HPDE6-E6E7 (cell line): Measurements from ENCODE around the gene SLC25A44.

Experiments
- DNase-seq: peaks from one replicate; pipeline ENCODE4 v3.0.0; 2011; ENCODE audit warnings: missing footprints; ENCODE audit errors: extremely low spot score

Gene SLC25A44, protein sequence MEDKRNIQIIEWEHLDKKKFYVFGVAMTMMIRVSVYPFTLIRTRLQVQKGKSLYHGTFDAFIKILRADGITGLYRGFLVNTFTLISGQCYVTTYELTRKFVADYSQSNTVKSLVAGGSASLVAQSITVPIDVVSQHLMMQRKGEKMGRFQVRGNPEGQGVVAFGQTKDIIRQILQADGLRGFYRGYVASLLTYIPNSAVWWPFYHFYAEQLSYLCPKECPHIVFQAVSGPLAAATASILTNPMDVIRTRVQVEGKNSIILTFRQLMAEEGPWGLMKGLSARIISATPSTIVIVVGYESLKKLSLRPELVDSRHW

DNA sequence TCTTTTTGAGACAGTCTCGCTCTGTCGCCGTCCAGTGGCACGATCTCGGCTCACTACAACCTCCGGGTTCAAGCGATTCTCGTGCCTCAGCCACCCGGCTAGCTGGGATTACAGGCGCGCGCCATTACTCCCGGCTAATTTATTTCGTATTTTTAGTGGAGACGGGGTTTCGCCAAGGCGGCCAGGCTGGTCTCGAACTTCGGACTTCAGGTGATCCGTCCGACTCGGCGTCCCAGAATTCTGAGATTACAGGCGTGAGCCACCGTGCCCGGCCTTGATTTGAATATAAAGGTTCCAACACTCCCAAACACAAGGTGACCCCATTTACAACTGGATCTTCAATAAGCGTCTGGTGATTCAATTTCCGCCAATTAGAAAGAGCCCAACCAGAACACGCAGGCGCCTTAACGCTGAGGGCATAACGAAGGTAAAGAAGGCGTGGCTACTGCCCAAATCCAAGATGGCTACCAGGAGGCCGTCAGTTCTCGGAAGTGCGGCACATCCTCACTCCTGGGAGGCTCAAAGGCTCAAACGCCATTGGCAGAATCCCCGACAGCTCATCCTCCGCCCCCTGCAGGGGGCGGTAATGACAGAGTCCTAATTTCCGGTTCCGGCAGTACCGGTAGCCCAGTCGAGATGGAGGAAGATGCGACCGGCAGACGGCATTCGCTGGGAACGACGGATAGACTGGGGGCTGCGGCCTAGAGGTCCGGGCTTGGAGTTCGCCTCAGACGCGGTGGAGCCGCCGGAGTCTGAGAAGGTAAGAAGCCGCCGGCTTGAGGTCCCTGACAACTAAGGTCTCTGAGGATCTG is at the start of gene SLC25A44:
TSS of gene SLC25A44 (plus strand) at position 617 of the 812 bp plus-strand sequence. CDS start 5,744 bp downstream, outside the sequence.
- peak; percentile 94 for DNase-seq

DNA sequence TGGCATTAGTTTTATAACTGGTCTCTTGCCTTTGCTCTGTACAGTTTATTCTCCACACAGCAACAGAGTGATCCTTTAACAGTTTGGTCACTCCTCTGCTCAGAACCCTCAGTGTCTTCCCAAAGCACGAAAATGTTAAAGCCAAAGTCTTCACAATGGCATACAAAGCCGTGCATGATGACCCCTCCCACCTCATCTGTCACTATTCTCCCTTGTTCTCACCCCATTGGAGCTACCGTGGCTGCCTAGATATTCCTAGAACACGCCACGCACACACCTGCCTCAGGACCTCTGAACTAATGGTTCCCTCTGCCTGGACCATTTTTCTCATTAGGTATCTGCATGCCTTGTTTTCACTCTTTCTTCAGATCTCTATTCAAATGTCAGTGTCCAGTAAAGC is 49.2 kb upstream of the SLC25A44 start:
- no peak for DNase-seq

DNA sequence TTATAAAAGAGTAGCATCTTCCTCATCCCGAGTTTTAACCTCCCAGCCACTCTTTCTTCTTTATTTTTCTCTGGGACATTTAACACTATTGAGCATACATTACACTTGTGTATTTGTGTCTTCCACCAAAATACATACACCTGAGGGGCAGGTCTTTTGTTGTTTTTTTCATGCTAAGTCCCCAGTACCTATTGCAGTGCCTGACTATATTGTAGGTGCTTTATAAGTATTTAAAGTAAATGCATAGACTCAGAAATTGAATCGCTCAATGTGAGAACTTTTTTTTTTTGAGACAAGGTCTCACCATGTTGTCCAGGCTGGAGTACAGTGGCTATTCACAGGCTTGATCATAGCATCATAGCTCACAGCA is 48.3 kb upstream of the SLC25A44 start:
- DNase-seq, result no peak

DNA sequence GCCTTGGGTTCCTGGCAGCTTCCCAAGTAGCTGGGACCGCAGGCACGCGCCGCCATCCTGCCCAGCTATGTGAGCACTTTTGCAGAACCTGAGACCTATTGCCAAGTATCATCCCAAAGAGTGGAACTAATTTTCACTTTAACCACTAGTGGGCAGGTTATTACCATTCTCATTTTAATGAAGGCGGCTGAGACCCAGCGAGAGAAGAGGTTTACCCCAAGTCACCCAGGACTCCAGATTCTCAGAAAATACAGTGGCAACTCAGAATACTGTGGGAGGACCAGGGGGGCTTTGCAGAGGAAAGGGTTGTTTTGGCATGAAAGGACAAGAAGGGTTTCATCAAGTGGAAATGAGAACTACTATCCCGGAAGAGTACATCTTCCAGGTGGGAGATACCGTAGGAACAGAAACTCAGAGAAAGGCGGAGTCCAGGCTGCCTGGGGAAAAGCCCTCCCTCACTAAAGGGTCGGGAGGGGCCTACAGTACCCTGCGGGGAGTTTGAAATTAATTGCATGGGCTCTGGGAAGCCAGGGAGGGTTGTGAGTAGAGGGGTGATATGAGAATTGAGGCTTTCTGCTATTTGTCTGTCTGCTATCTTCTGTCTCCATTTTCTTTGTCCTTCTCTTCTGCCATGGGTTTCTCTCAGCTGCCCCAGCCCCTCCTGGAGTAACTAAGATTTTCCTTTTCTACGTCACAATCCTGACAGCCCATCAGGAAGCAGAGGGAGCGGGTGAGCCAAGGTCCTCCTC is 47.7 kb upstream of the SLC25A44 start:
- peak; percentile 70 for DNase-seq

DNA sequence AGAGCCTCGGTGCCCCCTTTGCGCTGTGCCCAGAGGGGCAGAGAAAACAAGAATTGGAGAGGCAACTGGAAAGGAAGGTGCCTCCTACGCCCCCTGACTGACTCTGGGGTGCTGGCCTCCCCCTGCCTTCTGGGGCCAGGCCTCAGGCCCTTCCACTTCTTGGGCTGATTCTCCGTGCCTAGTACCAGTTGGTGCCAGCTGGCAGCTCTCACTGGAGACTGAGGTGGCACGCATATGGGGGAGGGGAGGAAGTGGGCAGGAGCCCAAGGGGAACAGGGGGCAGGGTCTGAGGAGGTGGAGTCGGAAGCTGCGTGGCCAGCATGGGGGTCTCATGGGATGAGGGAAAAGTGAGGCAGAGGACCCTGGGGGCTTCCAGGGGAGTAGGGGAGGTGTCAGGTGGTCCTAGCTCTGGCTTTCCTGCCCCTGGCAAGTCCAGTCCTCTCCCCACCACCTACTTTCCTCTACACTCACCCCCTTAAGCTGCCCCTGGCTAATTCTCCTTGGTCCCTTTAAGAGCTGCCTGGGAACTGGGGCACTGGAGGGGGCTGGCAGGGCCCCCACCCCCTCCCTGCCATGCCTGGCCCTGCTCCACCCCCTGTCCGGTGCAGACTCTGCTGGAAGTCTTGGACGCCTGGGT is 47.0 kb upstream of the SLC25A44 start:
- DNase-seq, result no peak

DNA sequence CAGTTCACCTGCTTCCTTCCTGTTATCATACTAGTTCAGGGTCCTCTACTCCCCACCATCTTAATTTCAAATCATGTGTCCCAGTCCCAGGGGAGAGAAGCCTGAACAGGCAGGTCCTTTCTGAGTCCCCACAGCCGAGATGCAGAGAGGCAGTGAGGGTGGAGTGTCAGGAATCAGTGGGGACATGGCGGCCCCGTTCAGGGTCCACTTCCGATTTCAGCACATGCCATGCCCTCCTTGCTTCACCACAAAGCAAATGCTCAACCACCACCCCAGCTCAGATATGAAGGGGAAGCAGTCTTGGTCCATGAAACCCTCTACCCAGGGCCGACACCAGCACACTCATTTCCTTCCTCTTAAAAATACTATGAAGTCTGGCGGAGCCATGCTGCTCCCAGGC is 45.7 kb upstream of the SLC25A44 start:
- DNase-seq, result no peak

DNA sequence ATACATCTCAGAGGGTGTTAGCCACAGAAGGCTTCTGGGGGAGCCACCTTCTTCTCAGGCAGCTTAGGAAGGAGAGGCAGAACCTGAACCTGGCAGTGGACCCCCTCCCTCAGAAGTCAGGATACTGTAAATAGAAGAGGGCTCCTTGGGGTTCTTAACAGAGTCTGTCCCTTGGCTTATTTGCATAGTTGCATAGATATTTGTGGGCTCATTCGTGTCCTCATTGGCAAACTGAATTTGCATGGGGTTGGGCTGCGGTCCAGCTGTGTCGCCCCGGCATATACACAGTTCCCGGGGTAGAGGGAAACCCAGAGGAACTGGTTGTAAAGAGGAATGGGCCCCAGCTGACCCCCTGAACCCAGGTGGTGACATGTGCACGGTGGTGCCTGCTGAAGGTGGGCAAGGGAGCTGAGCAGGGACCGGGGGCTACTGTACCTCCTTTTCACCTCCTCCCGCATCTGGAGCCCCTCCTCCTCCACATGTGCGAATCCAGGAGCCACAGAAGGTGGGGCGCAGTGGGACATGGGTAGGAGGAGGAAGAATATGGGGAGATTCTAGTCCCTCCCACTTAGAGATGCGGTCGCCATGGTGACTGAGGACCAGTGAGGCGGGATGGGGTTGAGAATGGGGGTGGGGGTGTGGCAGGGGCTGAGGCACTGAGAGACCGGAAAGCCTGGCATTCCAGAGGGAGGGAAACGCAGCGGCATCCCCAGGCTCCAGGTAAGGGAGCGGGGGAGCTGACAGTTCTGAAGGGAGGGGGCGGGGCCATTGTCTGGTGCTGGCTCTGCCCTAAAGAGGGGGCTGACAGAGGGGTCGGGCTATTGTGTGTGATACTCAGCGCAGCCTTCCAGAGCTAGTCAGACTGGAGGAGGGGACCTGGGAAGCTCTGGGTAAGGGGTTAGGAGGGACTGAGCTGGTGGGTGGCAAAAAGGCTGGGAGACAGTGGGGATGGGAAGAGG is 44.3 kb upstream of the SLC25A44 start:
- DNase-seq, result no peak

DNA sequence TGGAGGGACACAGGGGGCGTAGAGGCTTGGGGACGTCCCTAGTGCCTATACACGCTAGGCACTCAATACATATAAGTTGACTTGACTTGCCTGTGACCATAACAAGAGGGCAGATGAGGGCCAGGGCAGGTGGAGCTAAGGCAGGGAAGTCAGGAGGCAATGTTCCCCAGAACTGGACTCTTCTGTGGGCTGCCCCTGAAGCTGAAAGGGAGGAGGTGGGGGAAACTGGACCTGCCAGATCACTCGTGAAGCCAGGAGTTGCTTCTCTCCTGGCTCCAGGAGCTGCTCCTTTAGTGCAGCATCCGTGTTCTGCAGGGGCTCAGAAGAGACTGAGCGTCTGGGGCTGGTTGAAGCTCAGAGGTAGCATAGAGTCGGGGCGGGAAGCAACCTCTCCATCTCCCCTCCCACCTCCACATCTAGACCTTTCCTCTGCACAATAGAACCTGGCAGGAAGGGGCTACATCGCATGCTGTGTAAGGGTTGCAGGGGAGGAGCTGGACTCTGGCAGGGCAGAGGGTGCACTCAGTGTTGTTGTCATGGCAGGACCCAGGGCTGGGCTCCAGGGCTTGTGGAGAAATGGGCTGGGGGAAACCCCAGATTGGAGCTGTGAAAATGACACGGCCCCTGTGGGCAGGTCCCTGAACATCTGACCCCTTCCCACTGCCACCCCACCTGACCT is 43.4 kb upstream of the SLC25A44 start:
- no peak for DNase-seq

DNA sequence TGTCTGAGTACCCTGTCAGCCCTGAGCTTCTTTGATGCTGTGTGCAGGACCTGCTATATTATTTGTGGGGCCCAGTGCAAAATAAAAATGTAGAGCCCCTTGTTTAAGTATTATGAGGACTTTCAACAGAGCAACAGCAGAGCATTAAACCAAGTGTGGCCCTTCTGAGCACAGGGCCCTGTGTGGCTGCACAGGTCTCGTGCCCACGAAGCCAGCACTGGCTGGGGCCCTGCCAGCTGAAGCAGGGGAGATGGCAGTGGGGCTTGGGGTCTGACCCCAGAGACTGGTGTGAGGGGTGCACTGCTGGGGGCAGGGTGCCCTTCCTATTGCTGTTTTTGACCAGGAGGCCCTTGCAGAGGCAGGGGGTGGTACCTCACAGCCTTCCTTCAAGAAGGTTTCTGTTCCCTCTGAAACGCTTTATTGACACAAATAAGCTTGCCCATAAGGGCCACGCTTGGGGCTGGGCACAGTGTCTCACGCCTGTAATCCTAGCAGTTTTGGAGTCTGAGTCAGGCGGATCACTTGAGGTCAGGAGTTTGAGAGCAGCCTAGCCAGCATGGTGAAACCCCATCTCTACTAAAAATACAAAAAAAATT is 42.7 kb upstream of the SLC25A44 start:
- DNase-seq, result no peak

DNA sequence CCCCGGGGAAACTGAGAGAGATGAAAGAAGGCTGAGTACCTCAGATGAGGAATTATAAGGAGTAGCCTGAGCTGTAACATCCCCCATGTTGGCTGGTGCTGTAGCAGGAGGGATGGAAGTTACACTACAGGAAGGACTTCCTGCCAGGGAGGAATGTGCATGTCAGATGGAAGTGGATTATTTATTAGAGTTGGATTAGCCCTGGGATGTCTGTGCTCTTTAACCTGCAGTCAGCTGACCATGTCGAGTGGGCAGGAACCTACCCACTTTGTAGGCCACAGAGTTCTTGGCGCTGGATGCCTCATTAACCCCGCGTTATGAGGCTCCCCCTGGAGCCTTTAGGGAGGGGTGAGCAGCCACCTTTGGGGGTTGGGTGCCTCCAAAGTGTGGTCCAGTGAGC is 41.3 kb upstream of the SLC25A44 start:
- DNase-seq, result no peak

DNA sequence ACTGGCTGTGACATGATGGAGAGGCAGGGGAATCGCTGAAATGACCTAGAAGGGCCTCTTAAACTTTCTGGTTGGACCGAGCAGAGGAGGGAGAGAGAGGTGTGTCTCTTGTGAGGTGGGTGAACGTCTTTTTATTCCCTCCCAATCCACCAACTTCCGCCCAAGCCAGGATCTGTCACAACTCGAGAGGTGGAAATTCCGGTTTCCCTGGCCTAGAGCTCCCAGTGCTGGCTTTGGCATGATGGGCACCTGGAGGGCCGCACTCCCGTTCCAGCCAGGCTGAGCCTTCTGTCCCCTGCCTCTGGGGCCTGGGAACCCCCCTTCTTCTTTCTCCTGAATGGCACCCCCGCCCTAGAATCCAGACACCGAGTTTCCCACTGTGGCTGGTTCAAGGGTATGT is 40.5 kb upstream of the SLC25A44 start, which contains the start of gene SEMA4A:
TSS of gene SEMA4A (plus strand) at position 224 of the 400 bp plus-strand sequence. CDS start 994 bp downstream, outside the sequence.
- peak; percentile 96 for DNase-seq

DNA sequence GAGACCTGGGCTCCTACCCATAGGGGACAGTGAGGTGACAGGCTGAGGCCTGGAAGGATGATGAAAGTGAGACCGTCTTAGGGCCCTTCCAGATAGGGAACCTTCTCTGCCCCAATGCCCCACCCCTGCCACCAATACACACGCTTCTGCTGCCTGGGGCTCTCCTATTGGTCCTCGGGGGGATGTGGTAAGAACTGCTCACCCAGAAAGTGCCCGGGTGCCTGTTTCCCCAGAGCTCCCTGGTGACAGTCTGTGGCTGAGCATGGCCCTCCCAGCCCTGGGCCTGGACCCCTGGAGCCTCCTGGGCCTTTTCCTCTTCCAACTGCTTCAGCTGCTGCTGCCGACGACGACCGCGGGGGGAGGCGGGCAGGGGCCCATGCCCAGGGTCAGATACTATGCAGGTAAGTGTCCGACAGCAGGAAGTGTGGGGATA is 39.6 kb upstream of the SLC25A44 start:
- DNase-seq, result no peak

DNA sequence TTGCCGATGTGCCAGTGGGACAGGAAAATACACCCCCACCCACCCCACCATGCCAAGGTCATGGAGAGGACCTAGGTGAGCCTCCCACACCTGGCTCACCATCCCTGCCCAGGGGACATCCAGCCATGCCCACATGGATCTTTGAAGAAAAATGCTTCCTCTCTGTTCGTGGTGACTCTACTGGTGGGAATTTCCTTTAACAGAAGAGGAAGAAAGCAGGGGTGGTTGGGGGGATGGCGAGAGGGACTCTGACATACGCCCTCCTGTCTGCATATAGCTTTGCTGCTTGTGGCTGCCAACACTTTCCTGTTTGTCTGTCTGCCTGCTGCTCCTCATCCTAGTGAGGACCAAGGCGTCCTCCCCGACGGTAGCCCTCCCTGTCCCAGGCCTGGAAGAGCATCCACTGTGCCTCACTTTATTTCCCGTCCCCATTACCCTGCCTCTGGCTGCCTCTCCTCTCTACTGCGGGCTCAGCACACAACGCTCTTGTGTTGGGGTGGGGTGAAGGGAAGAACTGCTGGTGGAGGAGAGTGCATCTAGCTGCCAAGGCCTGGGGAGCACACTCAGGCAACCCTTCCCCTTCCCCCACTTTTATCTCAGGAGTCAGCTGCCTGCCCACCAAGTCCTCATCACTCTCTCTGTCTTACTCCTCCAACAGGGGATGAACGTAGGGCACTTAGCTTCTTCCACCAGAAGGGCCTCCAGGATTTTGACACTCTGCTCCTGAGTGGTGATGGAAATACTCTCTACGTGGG is 38.0 kb upstream of the SLC25A44 start:
- DNase-seq, result no peak

DNA sequence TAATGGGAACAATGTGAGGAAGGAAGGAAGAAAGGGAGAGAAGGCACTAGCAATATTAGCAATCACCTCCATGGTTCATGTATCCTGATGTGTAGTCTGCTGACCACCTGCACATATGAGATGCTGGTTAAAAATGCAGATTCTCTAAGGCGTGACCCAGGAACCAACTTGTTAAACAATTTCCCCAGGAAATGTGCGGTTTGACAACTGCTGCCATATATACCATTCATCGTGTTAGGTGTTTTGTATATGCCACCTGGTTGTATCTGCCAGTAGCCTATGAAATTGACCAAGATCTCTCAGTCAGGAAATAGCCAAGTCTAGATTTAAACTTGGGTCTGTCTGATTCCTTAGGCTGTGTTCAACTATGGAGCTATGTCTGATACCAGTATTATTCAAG is 36.4 kb upstream of the SLC25A44 start:
- no peak for DNase-seq

DNA sequence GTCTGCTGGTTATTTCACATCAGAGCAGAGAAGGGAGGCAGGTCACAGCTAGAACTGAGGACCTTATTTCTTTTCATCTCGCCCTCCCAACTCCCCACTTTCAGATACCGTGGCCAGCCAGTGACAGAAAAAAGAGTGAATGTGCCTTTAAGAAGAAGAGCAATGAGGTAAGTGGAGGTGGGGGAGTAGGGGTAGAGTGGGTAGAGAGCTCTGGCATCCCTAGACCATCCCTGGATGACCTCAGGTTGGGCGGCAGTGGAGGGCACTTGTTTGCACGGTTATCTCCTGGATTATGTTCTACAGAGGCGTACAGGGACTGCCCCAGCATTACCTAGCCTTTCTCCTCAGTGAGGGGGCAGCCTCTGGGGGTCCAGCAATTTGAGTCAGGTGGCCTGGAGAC is 35.9 kb upstream of the SLC25A44 start:
- DNase-seq, result no peak

DNA sequence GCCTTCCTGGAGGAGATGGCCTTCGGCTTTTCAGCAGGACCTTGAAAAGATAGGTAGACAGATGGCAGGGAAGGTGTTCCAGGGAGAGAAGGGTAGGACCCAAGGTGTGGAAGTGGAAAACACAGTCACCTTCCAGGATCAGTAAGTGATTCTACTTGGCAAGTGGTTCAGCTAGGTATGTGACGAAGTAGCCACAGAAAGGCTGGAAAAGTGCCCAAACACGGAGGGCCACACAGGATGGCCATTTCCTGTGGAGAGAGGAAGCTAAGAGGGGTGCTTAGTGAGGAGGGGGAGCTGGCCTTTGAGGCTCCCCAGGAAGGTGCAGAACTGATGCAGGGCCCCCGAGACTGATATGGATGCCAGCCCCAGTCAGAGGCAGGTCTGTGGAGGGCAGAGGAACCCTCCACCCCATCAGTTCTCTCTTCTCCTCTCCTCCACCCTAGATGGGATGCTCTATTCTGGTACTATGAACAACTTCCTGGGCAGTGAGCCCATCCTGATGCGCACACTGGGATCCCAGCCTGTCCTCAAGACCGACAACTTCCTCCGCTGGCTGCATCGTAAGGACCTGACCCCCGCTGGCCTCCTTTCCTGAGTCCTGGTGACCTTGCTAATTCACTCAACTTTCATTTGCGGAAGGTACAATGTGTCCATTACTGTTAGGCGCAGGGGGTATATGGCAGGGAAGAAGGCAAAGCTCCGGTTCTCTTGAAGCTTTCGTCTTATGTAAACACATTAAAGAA is 33.7 kb upstream of the SLC25A44 start:
- DNase-seq, result no peak

DNA sequence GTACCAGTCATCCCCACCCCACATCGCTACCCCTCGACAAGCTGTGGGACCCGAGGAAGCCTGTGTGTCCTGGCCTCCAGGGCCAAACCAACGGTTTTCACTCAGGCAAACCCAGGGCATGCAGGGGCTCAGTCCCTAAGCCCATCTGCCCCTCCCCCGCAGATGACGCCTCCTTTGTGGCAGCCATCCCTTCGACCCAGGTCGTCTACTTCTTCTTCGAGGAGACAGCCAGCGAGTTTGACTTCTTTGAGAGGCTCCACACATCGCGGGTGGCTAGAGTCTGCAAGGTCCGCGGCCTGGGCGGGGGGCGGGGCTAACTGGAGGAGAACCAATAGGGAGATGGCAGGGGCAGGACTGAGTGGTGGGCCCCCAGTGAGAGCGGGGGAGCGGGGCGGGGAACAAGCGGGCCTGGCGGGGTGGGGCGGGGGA is 33.1 kb upstream of the SLC25A44 start:
- DNase-seq, result no peak

DNA sequence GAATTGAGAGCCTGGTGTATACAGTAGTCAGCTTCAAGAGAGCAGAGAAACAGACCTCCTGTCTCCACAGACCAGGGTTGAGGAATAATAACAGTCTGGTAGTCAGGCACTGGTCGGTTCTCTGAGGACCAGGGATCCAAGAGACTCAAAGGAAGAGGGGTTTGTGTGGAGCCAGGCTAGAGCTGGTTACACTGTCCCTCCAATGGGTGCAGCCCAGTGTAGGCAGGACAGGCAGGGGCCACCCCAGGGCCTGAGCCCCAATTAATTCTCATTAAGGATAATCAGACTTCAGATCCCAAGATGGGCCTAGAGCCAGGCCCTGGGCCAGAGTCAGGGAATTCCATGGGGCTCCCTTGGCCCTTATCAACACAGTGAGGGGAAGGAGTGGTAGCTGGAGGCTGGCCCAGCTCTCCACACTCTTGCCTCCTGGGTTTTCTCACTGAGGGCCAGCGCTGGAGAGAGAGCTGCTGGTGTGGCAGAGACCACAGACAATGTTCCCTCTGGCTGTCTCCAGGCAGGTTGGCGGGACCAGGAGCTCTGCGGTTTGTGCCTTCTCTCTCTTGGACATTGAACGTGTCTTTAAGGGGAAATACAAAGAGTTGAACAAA is 31.4 kb upstream of the SLC25A44 start:
- DNase-seq, result no peak
